Lung (tissue), 12 donors: ENCODE measurements around the gene SMYD1. TPM values are rescaled to one million over a fixed set of nuclear protein-coding genes. Genes with fewer than 3 reads are reported as not detected.
A peak's percentile ranks its signal among the peaks of the same experiment; 100 is the strongest.

Experiments
- ATAC-seq: fragments of 200-7000 bp; cut with Tn5 transposase; one replicate; pipeline ENCODE4 v1.9.1; 2020; ENCODE audit warnings: moderate number of reproducible peaks; ENCODE audit not compliant: insufficient read depth, low FRiP score
- DNase-seq, 3 donors: peaks; one replicate each; pipeline ENCODE4 v3.0.0-alpha.2; 2013 to 2017
- H3K27ac ChIP-seq, 2 donors: one replicate each; pipeline ENCODE4 v1.5.1; 2013; ENCODE audit warnings: mild to moderate bottlenecking in 2 of 2, moderate library complexity in 2 of 2, control low read depth in 1 of 2, inconsistent platforms in 1 of 2, low read depth in 1 of 2, low read length in 1 of 2
- H3K27me3 ChIP-seq, 3 donors: one replicate each; pipeline ENCODE4 v1.5.1; 2013; ENCODE audit warnings: low read length in 2 of 3; ENCODE audit not compliant: control insufficient read depth in 3 of 3, insufficient read depth in 3 of 3
- H3K36me3 ChIP-seq, 4 donors: one replicate each; pipeline ENCODE4 v1.5.1; 2013; ENCODE audit warnings: low read length in 4 of 4, mild to moderate bottlenecking in 1 of 4, moderate library complexity in 1 of 4; ENCODE audit not compliant: control insufficient read depth in 4 of 4, insufficient read depth in 4 of 4
- H3K4me1 ChIP-seq, 5 donors: one replicate each; pipeline ENCODE4 v1.5.1; 2013; ENCODE audit warnings: low read length in 5 of 5, mild to moderate bottlenecking in 2 of 5, moderate library complexity in 1 of 5; ENCODE audit not compliant: control insufficient read depth in 5 of 5, insufficient read depth in 5 of 5
- H3K4me3 ChIP-seq: one replicate; pipeline ENCODE4 v1.5.1; 2013; ENCODE audit warnings: mild to moderate bottlenecking, control low read depth, moderate library complexity
- H3K9ac ChIP-seq, 2 donors: one replicate each; pipeline ENCODE4 v1.5.1; 2013; ENCODE audit warnings: low read length in 2 of 2, control low read depth in 1 of 2; ENCODE audit not compliant: insufficient read depth in 1 of 2
- H3K9me3 ChIP-seq, 4 donors: one replicate each; pipeline ENCODE4 v1.5.1; 2013; ENCODE audit warnings: low read length in 3 of 4, mild to moderate bottlenecking in 1 of 4, moderate library complexity in 1 of 4; ENCODE audit not compliant: control insufficient read depth in 4 of 4, insufficient read depth in 3 of 4
- WGBS, 2 donors: extraction: QIAGEN DNeasy Blood & Tissue Kit; methylation state at CpG; one replicate each; pipeline ENCODE4 v1.1.7; 2013; 5-methylcytosine and 5-hydroxymethylcytosine counted together
- polyA plus RNA-seq, 2 donors: library from polyadenylated mRNA; stranded (reverse); fragments of 200-250 nt; gene quantifications; one replicate each; pipeline ENCODE4 v1.2.1, GENCODE V29; 2013
- total RNA-seq, 2 donors: library from RNA; depleted of rRNA in 1 of 2; stranded (reverse); fragments of >200 nt in 1 of 2; gene quantifications; one replicate each; pipeline ENCODE4 v1.2.1, GENCODE V29; 2014 to 2021
- TF ChIP-seq, protein P1 (sequence below): IDR thresholded peaks from 2 replicates; pipeline ENCODE4 v1.5.1; 2012; ENCODE audit warnings: mild to moderate bottlenecking; ENCODE audit errors: control extremely low read depth, extremely low read depth
- donor health status: control.
- donor health status: control.
- donor health status: Bipolar disorder and iron deficiency.
- donor health status: healthy.
- donor health status: DM: yes; HTN: yes; CAD: no.

Gene SMYD1
- total and polyA plus RNA-seq, 4 donors, result 0.20 TPM; not detected in 3

DNA sequence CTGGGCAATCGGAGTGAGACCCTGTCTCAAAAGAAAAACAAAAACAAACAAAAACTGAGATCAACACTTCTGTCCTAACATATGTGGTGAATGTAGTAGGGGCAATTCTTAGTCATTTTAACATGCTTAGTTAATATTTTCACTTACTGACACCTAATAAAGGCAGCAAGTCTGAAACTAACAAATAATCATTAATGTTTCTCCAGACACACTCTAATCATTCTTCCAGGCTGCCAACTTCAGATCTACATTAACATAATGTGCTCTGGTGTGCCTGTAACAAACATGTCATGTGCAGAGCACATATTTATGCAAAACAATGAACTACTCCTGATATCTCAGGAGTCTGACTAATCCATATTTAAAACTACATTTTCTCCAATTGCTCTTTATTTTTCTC, 18.0 kb upstream of the SMYD1 start:
- 70 to 87% methylated on average over 1 of the region's 1 CpG for WGBS, 2 donors
- no peak overlapping the region for H3K4me3 ChIP-seq
- ATAC-seq, result no peak

GRCh38 chr2:88051792-88052191, 15.8 kb upstream of the SMYD1 start:
- H3K4me1 ChIP-seq, result peaks cover 7 to 47% (median 13%) of the 10 kb centered on the region in 5 donors
- H3K9me3 ChIP-seq, result no peaks in the 10 kb centered on the region
- H3K27ac ChIP-seq, result no peak overlapping the region
- H3K4me3 ChIP-seq, result no peak overlapping the region
- WGBS, 2 donors, result 84 to 96% methylated on average over 2 of the region's 2 CpGs
- H3K27me3 ChIP-seq, result no peaks in the 10 kb centered on the region
- no peak overlapping the region for H3K9ac ChIP-seq
- H3K36me3 ChIP-seq, result peaks cover 0 to 6% (median 2%) of the 10 kb centered on the region in 4 donors
- DNase-seq, result no peak
- no peak for ATAC-seq
- TF ChIP-seq, protein P1, sequence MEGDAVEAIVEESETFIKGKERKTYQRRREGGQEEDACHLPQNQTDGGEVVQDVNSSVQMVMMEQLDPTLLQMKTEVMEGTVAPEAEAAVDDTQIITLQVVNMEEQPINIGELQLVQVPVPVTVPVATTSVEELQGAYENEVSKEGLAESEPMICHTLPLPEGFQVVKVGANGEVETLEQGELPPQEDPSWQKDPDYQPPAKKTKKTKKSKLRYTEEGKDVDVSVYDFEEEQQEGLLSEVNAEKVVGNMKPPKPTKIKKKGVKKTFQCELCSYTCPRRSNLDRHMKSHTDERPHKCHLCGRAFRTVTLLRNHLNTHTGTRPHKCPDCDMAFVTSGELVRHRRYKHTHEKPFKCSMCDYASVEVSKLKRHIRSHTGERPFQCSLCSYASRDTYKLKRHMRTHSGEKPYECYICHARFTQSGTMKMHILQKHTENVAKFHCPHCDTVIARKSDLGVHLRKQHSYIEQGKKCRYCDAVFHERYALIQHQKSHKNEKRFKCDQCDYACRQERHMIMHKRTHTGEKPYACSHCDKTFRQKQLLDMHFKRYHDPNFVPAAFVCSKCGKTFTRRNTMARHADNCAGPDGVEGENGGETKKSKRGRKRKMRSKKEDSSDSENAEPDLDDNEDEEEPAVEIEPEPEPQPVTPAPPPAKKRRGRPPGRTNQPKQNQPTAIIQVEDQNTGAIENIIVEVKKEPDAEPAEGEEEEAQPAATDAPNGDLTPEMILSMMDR, result no peak

More for the DNA sequence above, 18.0 kb upstream of the SMYD1 start:
- Histone ChIP-seq H3K9ac (no peak overlapping the region), H3K27me3 (no peaks in the 10 kb centered on the region), H3K9me3 (no peaks in the 10 kb centered on the region), H3K36me3 (peaks cover 0 to 6% (median 2%) of the 10 kb centered on the region in 4 donors), H3K27ac (no peak overlapping the region), H3K4me1 (peaks cover 2 to 39% (median 12%) of the 10 kb centered on the region in 5 donors)
- DNase-seq, result peak in 2 of 3 donors; percentile 18 to 31
- TF ChIP-seq, protein P1, result no peak

GRCh38 chr2:88053296-88053695, 14.3 kb upstream of the SMYD1 start:
- no peak for ATAC-seq
- 0% methylated on average over 1 of the region's 1 CpG for whole genome bisulfite sequencing, 2 donors

More at GRCh38 chr2:88053296-88053695, 14.3 kb upstream of the SMYD1 start:
- Histone ChIP-seq H3K9me3 (no peaks in the 10 kb centered on the region), H3K4me3 (no peak overlapping the region), H3K27ac (peak overlapping the region in 1 of 2 donors; percentile 33), H3K27me3 (no peaks in the 10 kb centered on the region), H3K36me3 (peaks cover 0 to 3% (median 2%) of the 10 kb centered on the region in 4 donors), H3K9ac (no peak overlapping the region), H3K4me1 (peaks cover 7 to 47% (median 13%) of the 10 kb centered on the region in 5 donors)
- TF ChIP-seq, protein P1, result no peak
- DNase-seq, result peak in 2 of 3 donors; percentile 86 to 95
